Measurements from ENCODE around the gene RABGAP1L. TPM values are rescaled to one million over a fixed set of nuclear protein-coding genes. Genes with fewer than 3 reads are reported as not detected.

RABGAP1L gene
- total and polyA plus RNA-seq, 2 of the 4 experiments (the other 2 are of a cell fraction): 7.9 to 26.7 TPM

GRCh38 chr1:174971466-174971865 is 812.1 kb downstream of the RABGAP1L start:
- H3K4ac ChIP-seq (ENCODE audit: low read depth, low read length): no peak overlapping the region
- no peak overlapping the region for H3K9ac ChIP-seq (ENCODE audit: low read depth, low read length)
- no peak overlapping the region for H2AK5ac ChIP-seq (ENCODE audit: low read depth, low read length)
- no TSS peak for BruUV-seq (replicated peaks)
- H2BK15ac ChIP-seq (ENCODE audit: low read depth, low read length): no peak overlapping the region
- ChIA-PET CTCF (no interaction called here), POLR2A (ENCODE audit: unreplicated experiment) (no interaction called here)
- H3K18ac ChIP-seq (ENCODE audit: low read depth, low read length): no peak overlapping the region
- no peak overlapping the region for H3K23ac ChIP-seq (ENCODE audit: low read depth, low read length)
- no peaks in the 10 kb centered on the region for H4K20me1 ChIP-seq (ENCODE audit: insufficient read depth, low read length)
- H3K36me3 ChIP-seq (ENCODE audit: control insufficient read depth, insufficient read depth, low read length): no peaks in the 10 kb centered on the region
- in situ Hi-C loops (cut with MboI; ENCODE audit: low sequenced_read_pairs): no loop called here
- peaks cover 4% of the 10 kb centered on the region; the same call in 1 of the 2 replicates for H3K27me3 ChIP-seq (ENCODE audit: control insufficient read depth, insufficient read depth, low read length)
- no peaks in the 10 kb centered on the region for H3K9me1 ChIP-seq (ENCODE audit: insufficient read depth, low read length)
- DNase-seq (no peak), ATAC-seq (ENCODE audit: low read depth) (no peak)
- H3K4me2 ChIP-seq (ENCODE audit: low read depth, low read length): no peak overlapping the region
- no peak overlapping the region for H3K4me3 ChIP-seq (ENCODE audit: insufficient read depth, low read depth, low read length)
- no peak for TF ChIP-seq CHD1 (IDR thresholded peaks at IDR 0.05; ENCODE audit: low read depth, low read length)
- no peak for TF ChIP-seq RFX5 (IDR thresholded peaks at IDR 0.05; ENCODE audit: low read depth, low read length)
- no peak for TF ChIP-seq CEBPB (IDR thresholded peaks at IDR 0.05; ENCODE audit: low read depth, low read length)
- TF ChIP-seq POLR2A (IDR thresholded peaks at IDR 0.05; ENCODE audit: low read depth, low read length): no peak
- no peak for TF ChIP-seq USF2 (IDR thresholded peaks at IDR 0.05; ENCODE audit: low read depth, low read length)
- no peak for TF ChIP-seq ELK1 (IDR thresholded peaks at IDR 0.05; ENCODE audit: borderline replicate concordance, low read depth, low read length)
- TF ChIP-seq BHLHE40 (IDR thresholded peaks at IDR 0.05; ENCODE audit: low read depth, low read length): no peak
- TF ChIP-seq SMC3 (IDR thresholded peaks at IDR 0.05; ENCODE audit: low read depth, low read length): no peak
- TF ChIP-seq RCOR1 (IDR thresholded peaks at IDR 0.05; ENCODE audit: insufficient replicate concordance, low read length): no peak
- TF ChIP-seq MXI1 (IDR thresholded peaks at IDR 0.05; ENCODE audit: borderline replicate concordance, low read depth, low read length): no peak
- TF ChIP-seq RAD21 (IDR thresholded peaks at IDR 0.05; ENCODE audit: low read length): no peak
- TF ChIP-seq NFE2L2 (IDR thresholded peaks at IDR 0.05; ENCODE audit: low read depth, low read length): no peak
- no peak for TF ChIP-seq MAZ (IDR thresholded peaks at IDR 0.05; ENCODE audit: borderline replicate concordance, low read depth, low read length)
- no peaks in the 10 kb centered on the region; the same call in 1 of the 2 replicates for H3K4me1 ChIP-seq (ENCODE audit: control insufficient read depth, insufficient read depth, low read length)
- no peak overlapping the region for H2AFZ ChIP-seq (replicated peaks; ENCODE audit: low read length, poor library complexity)
- no peak overlapping the region for H4K91ac ChIP-seq (ENCODE audit: insufficient read depth, low read depth, low read length)
- H2BK20ac ChIP-seq (ENCODE audit: low read depth, low read length): no peak overlapping the region
- no peak overlapping the region for H4K8ac ChIP-seq (ENCODE audit: low read depth in 2 of 2, low read length in 2 of 2)
- no peak overlapping the region for H2AK9ac ChIP-seq (replicated peaks; ENCODE audit: low read depth, low read length, poor library complexity)
- H3K56ac ChIP-seq (ENCODE audit: extremely low read depth, insufficient read depth, low read length): no peak overlapping the region
- H3K79me1 ChIP-seq (ENCODE audit: low read depth in 1 of 2, low read length in 2 of 2): no peaks in the 10 kb centered on the region
- no peak overlapping the region for H2BK120ac ChIP-seq (ENCODE audit: low read depth, low read length)
- intact Hi-C loops (cut with micrococcal nuclease): no loop called here
- H3K27ac ChIP-seq (ENCODE audit: insufficient read depth, low read length): no peak overlapping the region
- no peak overlapping the region for H3K14ac ChIP-seq (replicated peaks; ENCODE audit: low read depth, low read length)
- dilution Hi-C loops (cut with HindIII; ENCODE audit: low sequenced_read_pairs, unreplicated experiment): no loop called here
- no peak overlapping the region for H2BK5ac ChIP-seq (ENCODE audit: low read depth, low read length, poor library complexity, severe bottlenecking)
- no peak overlapping the region for H4K5ac ChIP-seq (ENCODE audit: low read depth, low read length)
- H3K9me3 ChIP-seq (ENCODE audit: control insufficient read depth, insufficient read depth, low read length): no peaks in the 10 kb centered on the region
